HepG2 (cell line): ENCODE measurements around the gene BAHCC1. TPM values are rescaled to one million over a fixed set of nuclear protein-coding genes. Genes with fewer than 3 reads are reported as not detected.

Experiments used
- ATF4 ChIP-seq, 2 experiments: fragments of 450-650 bp in 1 of 2; sonication (generic) in 1 of 2; formaldehyde crosslinking; IDR thresholded peaks; 2 replicates each; pipeline versions ENCODE4 v1.5.0 to v1.8.0; 2020 to 2022; ENCODE audit warnings: mild to moderate bottlenecking in 1 of 2, missing genetic modification reagents in 1 of 2
- BHLHE40 ChIP-seq: IDR thresholded peaks from 2 replicates; pipeline ENCODE4 v1.6.1; 2011; ENCODE audit warnings: low read length, improper control_type of control experiment
- CREBL2 ChIP-seq: sonication (generic); formaldehyde crosslinking; IDR thresholded peaks from 2 replicates; pipeline ENCODE4 v1.8.1; 2023; ENCODE audit warnings: missing genetic modification reagents, mild to moderate bottlenecking, borderline replicate concordance
- DNMT3B ChIP-seq: conservative IDR thresholded peaks from 2 replicates; pipeline ENCODE4 v1.6.1; 2016; ENCODE audit warnings: missing biosample characterization, control low read depth
- EEA1 ChIP-seq: sonication (generic); formaldehyde crosslinking; IDR thresholded peaks from 2 replicates; pipeline ENCODE4 v1.5.1; 2020; ENCODE audit warnings: mild to moderate bottlenecking, missing genetic modification reagents, borderline replicate concordance
- FOSL2 ChIP-seq: sonication (generic); formaldehyde crosslinking; IDR thresholded peaks from 2 replicates; pipeline ENCODE4 v1.4.0; 2020; ENCODE audit warnings: missing genetic modification reagents
- LRRFIP1 ChIP-seq: sonication (generic); formaldehyde crosslinking; conservative IDR thresholded peaks from 2 replicates; pipeline ENCODE4 v1.4.0; 2020; ENCODE audit warnings: missing genetic modification reagents
- PRPF4 ChIP-seq: fragments of 200-400 bp; formaldehyde crosslinking; IDR thresholded peaks from 2 replicates; pipeline ENCODE4 v1.6.1; 2016; ENCODE audit warnings: low read length, low read depth; ENCODE audit not compliant: poor library complexity, severe bottlenecking
- TAF1 ChIP-seq: sonication (generic); formaldehyde crosslinking; IDR thresholded peaks from 2 replicates; pipeline ENCODE4 v1.4.0; 2020; ENCODE audit warnings: missing genetic modification reagents
- TP53 ChIP-seq: sonication (generic); formaldehyde crosslinking; conservative IDR thresholded peaks from 2 replicates; pipeline ENCODE4 v1.4.0; 2020; ENCODE audit warnings: missing genetic modification reagents
- ZFP37 ChIP-seq: sonication (generic); formaldehyde crosslinking; IDR thresholded peaks from 2 replicates; pipeline ENCODE4 v1.4.0; 2020; ENCODE audit warnings: missing genetic modification reagents, borderline replicate concordance
- ZMYM4 ChIP-seq: sonication (generic); formaldehyde crosslinking; IDR thresholded peaks from 2 replicates; pipeline ENCODE4 v1.8.1; 2023; ENCODE audit warnings: mild to moderate bottlenecking, missing genetic modification reagents
- ZNF44 ChIP-seq: sonication (generic); formaldehyde crosslinking; IDR thresholded peaks from 2 replicates; pipeline ENCODE4 v1.5.1; 2020; ENCODE audit warnings: mild to moderate bottlenecking, missing genetic modification reagents
- ZNF782 ChIP-seq: sonication (generic); formaldehyde crosslinking; IDR thresholded peaks from 2 replicates; pipeline ENCODE4 v1.4.0; 2020; ENCODE audit warnings: missing genetic modification reagents, mild to moderate bottlenecking, borderline replicate concordance
- ZSCAN25 ChIP-seq: sonication (generic); formaldehyde crosslinking; IDR thresholded peaks from 2 replicates; pipeline ENCODE4 v1.8.0; 2022; ENCODE audit warnings: mild to moderate bottlenecking, missing genetic modification reagents
- polyA plus RNA-seq, 8 experiments: library from polyadenylated mRNA; depleted of rRNA in 3 of 8; stranded (reverse) in 7 of 8; unstranded in 1 of 8; fragments of >200 nt; fragmentation: Illumina TruSeq in 4 of 8; extraction: Trizol in 4 of 8; gene quantifications; 2 replicates each; pipeline versions ENCODE4 v1.2.1 to v1.2.3, GENCODE V29; 2011 to 2016; ENCODE audit warnings: low read depth in 4 of 8, missing spikeins in 1 of 8, mixed read lengths in 1 of 8; ENCODE audit not compliant: insufficient read depth in 1 of 8
- total RNA-seq, 5 experiments: library from RNA; depleted of rRNA; stranded (reverse); fragments of >200 nt; fragmentation: Illumina TruSeq; extraction: Trizol; gene quantifications; 2 replicates each; pipeline ENCODE4 v1.2.3, GENCODE V29; 2016; ENCODE audit warnings: low read depth in 1 of 5
- TF ChIP-seq, protein P1 (sequence below): sonication (generic); formaldehyde crosslinking; IDR thresholded peaks from 2 replicates; pipeline ENCODE4 v1.4.0; 2020; ENCODE audit warnings: missing genetic modification reagents, borderline replicate concordance
- TF ChIP-seq, protein P2 (sequence below): sonication (generic); formaldehyde crosslinking; IDR thresholded peaks from 2 replicates; pipeline ENCODE4 v1.4.0; 2020; ENCODE audit warnings: mild to moderate bottlenecking, missing genetic modification reagents, borderline replicate concordance

BAHCC1 gene
- total and polyA plus RNA-seq, 2 of the 13 experiments (the other 11 are each of a cell fraction or from before 2014, with no cell fraction given) = 1.4 to 1.7 TPM

DNA sequence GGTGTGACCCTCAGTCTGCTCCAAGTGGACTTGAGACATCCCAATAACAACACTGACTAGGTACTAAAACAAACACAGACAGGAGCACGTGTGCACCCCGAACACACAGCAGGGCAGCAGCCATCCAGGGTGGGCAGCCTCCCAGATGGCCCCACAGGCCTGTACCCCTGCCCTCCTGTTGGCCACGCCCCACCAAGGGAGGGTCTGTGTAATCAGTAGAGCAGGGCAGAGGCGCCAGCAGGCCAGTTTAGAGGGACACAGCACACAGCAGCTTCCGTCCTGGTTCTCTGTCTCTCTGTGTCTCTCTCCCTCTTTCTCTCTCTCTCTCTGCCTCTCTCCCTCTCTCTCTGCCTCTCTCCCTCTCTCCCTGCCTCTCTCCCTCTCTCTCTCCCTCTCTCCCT lies 95.9 kb downstream of the BAHCC1 start (continued):
- TF ChIP-seq LRRFIP1 (CRISPR knock-in tag) (no peak), BHLHE40 (0 out of 2 replicates have a peak, but pooled peaks have one; percentile 9), EEA1 (CRISPR knock-in tag) (no peak), FOSL2 (no peak), TAF1 (CRISPR knock-in tag) (no peak), DNMT3B (no peak), ZNF782 (CRISPR knock-in tag) (no peak), TP53 (CRISPR knock-in tag) (no peak), PRPF4 (no peak), CREBL2 (CRISPR knock-in tag) (no peak), ZFP37 (CRISPR knock-in tag) (no peak), ZNF44 (CRISPR knock-in tag) (no peak), ZMYM4 (CRISPR knock-in tag) (no peak), ZSCAN25 (CRISPR knock-in tag) (peak; percentile 64; the same call in 1 of the 2 replicates), ATF4 (CRISPR knock-in tag; IDR thresholded peaks at IDR 0.05) (no peak)
- TF ChIP-seq, protein P1, sequence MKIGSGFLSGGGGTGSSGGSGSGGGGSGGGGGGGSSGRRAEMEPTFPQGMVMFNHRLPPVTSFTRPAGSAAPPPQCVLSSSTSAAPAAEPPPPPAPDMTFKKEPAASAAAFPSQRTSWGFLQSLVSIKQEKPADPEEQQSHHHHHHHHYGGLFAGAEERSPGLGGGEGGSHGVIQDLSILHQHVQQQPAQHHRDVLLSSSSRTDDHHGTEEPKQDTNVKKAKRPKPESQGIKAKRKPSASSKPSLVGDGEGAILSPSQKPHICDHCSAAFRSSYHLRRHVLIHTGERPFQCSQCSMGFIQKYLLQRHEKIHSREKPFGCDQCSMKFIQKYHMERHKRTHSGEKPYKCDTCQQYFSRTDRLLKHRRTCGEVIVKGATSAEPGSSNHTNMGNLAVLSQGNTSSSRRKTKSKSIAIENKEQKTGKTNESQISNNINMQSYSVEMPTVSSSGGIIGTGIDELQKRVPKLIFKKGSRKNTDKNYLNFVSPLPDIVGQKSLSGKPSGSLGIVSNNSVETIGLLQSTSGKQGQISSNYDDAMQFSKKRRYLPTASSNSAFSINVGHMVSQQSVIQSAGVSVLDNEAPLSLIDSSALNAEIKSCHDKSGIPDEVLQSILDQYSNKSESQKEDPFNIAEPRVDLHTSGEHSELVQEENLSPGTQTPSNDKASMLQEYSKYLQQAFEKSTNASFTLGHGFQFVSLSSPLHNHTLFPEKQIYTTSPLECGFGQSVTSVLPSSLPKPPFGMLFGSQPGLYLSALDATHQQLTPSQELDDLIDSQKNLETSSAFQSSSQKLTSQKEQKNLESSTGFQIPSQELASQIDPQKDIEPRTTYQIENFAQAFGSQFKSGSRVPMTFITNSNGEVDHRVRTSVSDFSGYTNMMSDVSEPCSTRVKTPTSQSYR (CRISPR knock-in tag) = no peak
- TF ChIP-seq, protein P2, sequence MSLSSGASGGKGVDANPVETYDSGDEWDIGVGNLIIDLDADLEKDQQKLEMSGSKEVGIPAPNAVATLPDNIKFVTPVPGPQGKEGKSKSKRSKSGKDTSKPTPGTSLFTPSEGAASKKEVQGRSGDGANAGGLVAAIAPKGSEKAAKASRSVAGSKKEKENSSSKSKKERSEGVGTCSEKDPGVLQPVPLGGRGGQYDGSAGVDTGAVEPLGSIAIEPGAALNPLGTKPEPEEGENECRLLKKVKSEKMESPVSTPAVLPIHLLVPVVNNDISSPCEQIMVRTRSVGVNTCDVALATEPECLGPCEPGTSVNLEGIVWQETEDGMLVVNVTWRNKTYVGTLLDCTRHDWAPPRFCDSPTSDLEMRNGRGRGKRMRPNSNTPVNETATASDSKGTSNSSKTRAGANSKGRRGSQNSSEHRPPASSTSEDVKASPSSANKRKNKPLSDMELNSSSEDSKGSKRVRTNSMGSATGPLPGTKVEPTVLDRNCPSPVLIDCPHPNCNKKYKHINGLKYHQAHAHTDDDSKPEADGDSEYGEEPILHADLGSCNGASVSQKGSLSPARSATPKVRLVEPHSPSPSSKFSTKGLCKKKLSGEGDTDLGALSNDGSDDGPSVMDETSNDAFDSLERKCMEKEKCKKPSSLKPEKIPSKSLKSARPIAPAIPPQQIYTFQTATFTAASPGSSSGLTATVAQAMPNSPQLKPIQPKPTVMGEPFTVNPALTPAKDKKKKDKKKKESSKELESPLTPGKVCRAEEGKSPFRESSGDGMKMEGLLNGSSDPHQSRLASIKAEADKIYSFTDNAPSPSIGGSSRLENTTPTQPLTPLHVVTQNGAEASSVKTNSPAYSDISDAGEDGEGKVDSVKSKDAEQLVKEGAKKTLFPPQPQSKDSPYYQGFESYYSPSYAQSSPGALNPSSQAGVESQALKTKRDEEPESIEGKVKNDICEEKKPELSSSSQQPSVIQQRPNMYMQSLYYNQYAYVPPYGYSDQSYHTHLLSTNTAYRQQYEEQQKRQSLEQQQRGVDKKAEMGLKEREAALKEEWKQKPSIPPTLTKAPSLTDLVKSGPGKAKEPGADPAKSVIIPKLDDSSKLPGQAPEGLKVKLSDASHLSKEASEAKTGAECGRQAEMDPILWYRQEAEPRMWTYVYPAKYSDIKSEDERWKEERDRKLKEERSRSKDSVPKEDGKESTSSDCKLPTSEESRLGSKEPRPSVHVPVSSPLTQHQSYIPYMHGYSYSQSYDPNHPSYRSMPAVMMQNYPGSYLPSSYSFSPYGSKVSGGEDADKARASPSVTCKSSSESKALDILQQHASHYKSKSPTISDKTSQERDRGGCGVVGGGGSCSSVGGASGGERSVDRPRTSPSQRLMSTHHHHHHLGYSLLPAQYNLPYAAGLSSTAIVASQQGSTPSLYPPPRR (CRISPR knock-in tag) = no peak
